ENCODE data around the gene ADAM29. TPM values are rescaled to one million over a fixed set of nuclear protein-coding genes. Genes with fewer than 3 reads are reported as not detected.
"Not testable (repeated sequence)": the region's sequence is repeated elsewhere in the genome, so short reads cannot be mapped to it uniquely, and the experiment has no call there.

ADAM29 gene
- total and polyA plus RNA-seq, 2 donors from 2014 or later, result not detected

- no peak for FAIRE-seq
These were observed 30.7 kb downstream of the ADAM29 start for GRCh38 chr4:174948826-174949225.

DNA sequence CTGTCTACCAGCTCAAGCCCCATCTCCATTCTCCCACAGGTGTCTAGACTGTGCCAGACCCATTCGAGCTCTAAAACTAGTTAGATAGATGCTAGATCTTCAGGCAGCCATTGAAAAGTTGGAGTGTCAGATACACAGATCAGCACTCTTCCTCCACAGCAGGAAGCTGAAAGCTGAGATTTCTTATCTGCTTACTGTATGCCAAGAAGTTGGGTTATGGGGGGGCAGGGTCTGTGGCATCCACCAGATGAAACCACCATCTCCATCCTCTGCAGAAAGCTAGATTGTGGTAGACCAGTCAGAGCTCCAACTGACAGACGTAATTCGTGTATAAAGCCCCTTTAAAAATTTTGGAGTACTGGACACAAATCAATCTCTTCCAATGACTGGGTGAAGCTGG is 54.8 kb downstream of the ADAM29 start:
- H3K27ac ChIP-seq (ENCODE audit: low read depth in 2 of 2, low read length in 2 of 2), result no peak overlapping the region
- no peaks in the 10 kb centered on the region for H3K9me3 ChIP-seq (ENCODE audit: control insufficient read depth in 2 of 3, insufficient read depth in 1 of 3, low read length in 3 of 3)
- no peak overlapping the region for H3K4me3 ChIP-seq (ENCODE audit: low read length in 3 of 3)
- no peaks in the 10 kb centered on the region for H3K27me3 ChIP-seq (ENCODE audit: control insufficient read depth, insufficient read depth, low read length)
- DNase-seq (no peak), FAIRE-seq (no peak)
- TF ChIP-seq, protein P1, sequence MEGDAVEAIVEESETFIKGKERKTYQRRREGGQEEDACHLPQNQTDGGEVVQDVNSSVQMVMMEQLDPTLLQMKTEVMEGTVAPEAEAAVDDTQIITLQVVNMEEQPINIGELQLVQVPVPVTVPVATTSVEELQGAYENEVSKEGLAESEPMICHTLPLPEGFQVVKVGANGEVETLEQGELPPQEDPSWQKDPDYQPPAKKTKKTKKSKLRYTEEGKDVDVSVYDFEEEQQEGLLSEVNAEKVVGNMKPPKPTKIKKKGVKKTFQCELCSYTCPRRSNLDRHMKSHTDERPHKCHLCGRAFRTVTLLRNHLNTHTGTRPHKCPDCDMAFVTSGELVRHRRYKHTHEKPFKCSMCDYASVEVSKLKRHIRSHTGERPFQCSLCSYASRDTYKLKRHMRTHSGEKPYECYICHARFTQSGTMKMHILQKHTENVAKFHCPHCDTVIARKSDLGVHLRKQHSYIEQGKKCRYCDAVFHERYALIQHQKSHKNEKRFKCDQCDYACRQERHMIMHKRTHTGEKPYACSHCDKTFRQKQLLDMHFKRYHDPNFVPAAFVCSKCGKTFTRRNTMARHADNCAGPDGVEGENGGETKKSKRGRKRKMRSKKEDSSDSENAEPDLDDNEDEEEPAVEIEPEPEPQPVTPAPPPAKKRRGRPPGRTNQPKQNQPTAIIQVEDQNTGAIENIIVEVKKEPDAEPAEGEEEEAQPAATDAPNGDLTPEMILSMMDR (IDR thresholded peaks at IDR 0.05; ENCODE audit: borderline replicate concordance, extremely low read depth, insufficient read depth), result no peak
- H3K4me1 ChIP-seq (ENCODE audit: control insufficient read depth in 2 of 3, insufficient read depth in 2 of 3, low read depth in 1 of 3, low read length in 3 of 3), result no peaks in the 10 kb centered on the region
- no peak overlapping the region for H3K9ac ChIP-seq (ENCODE audit: low read length in 3 of 3)
- no peaks in the 10 kb centered on the region for H3K36me3 ChIP-seq (ENCODE audit: control insufficient read depth in 2 of 3, insufficient read depth in 3 of 3, low read length in 3 of 3)
- intact Hi-C loops (cut with DNase I), result no loop called here

More at GRCh38 chr4:174948826-174949225, 30.7 kb downstream of the ADAM29 start:
- H3K27me3 ChIP-seq (ENCODE audit: control insufficient read depth, insufficient read depth, low read length), result no peaks in the 10 kb centered on the region
- H3K9ac ChIP-seq (ENCODE audit: low read length in 3 of 3), result no peak overlapping the region
- H3K9me3 ChIP-seq (ENCODE audit: control insufficient read depth in 2 of 3, insufficient read depth in 1 of 3, low read length in 3 of 3), result peaks cover 0 to 5% (median 0%) of the 10 kb centered on the region in 3 donors
- TF ChIP-seq, protein P1 (IDR thresholded peaks at IDR 0.05; ENCODE audit: borderline replicate concordance, extremely low read depth, insufficient read depth), result no peak
- peak in 1 of 5 donors; percentile 52 for DNase-seq
- no peaks in the 10 kb centered on the region for H3K36me3 ChIP-seq (ENCODE audit: control insufficient read depth in 2 of 3, insufficient read depth in 3 of 3, low read length in 3 of 3)
- H3K27ac ChIP-seq (ENCODE audit: low read depth in 2 of 2, low read length in 2 of 2), result no peak overlapping the region
- H3K4me1 ChIP-seq (ENCODE audit: control insufficient read depth in 2 of 3, insufficient read depth in 2 of 3, low read depth in 1 of 3, low read length in 3 of 3), result no peaks in the 10 kb centered on the region
- intact Hi-C loops (cut with DNase I), result no loop called here
- no peak overlapping the region for H3K4me3 ChIP-seq (ENCODE audit: low read length in 3 of 3)

DNA sequence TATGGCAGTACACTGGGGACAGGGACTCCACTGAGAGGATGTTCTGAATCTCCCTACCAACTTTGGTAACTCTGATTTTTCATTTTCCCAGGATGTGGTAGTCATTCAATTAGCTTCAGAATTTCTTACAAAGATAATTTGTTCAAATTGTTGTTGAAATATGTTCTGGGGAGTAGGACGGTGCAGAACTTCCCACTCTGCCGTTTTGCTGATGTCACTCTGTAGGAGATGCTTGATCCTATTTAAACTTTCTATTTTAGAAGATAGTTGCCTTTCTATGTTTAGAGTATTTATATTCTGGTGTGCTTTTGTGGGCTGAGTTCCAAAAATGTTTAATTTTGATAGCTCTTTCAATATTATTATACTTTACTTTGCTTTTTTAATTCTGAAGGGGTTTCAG is 55.2 kb downstream of the ADAM29 start:
- DNase-seq, result no peak
- no peak for FAIRE-seq
- Histone ChIP-seq H3K27me3 (ENCODE audit: control insufficient read depth, insufficient read depth, low read length) (no peaks in the 10 kb centered on the region), H3K4me1 (ENCODE audit: control insufficient read depth in 2 of 3, insufficient read depth in 2 of 3, low read depth in 1 of 3, low read length in 3 of 3) (no peaks in the 10 kb centered on the region), H3K4me3 (ENCODE audit: low read length in 3 of 3) (no peak overlapping the region), H3K27ac (ENCODE audit: low read depth in 2 of 2, low read length in 2 of 2) (no peak overlapping the region), H3K9me3 (ENCODE audit: control insufficient read depth in 2 of 3, insufficient read depth in 1 of 3, low read length in 3 of 3) (no peaks in the 10 kb centered on the region), H3K36me3 (ENCODE audit: control insufficient read depth in 2 of 3, insufficient read depth in 3 of 3, low read length in 3 of 3) (no peaks in the 10 kb centered on the region), H3K9ac (ENCODE audit: low read length in 3 of 3) (no peak overlapping the region)
- intact Hi-C loops (cut with DNase I), result no loop called here
- TF ChIP-seq, protein P1 (IDR thresholded peaks at IDR 0.05; ENCODE audit: borderline replicate concordance, extremely low read depth, insufficient read depth), result no peak

- no peak overlapping the region for H3K4me3 ChIP-seq (ENCODE audit: low read length in 3 of 3)
- H3K27ac ChIP-seq (ENCODE audit: low read depth in 2 of 2, low read length in 2 of 2), result no peak overlapping the region
- intact Hi-C loops (cut with DNase I), result no loop called here
- TF ChIP-seq, protein P1 (IDR thresholded peaks at IDR 0.05; ENCODE audit: borderline replicate concordance, extremely low read depth, insufficient read depth), result no peak
- no peak for DNase-seq
- H3K36me3 ChIP-seq (ENCODE audit: control insufficient read depth in 2 of 3, insufficient read depth in 3 of 3, low read length in 3 of 3), result no peaks in the 10 kb centered on the region
- no peaks in the 10 kb centered on the region for H3K9me3 ChIP-seq (ENCODE audit: control insufficient read depth in 2 of 3, insufficient read depth in 1 of 3, low read length in 3 of 3)
- no peaks in the 10 kb centered on the region for H3K4me1 ChIP-seq (ENCODE audit: control insufficient read depth in 2 of 3, insufficient read depth in 2 of 3, low read depth in 1 of 3, low read length in 3 of 3)
- no peak for FAIRE-seq
- H3K9ac ChIP-seq (ENCODE audit: low read length in 3 of 3), result no peak overlapping the region
- no peaks in the 10 kb centered on the region for H3K27me3 ChIP-seq (ENCODE audit: control insufficient read depth, insufficient read depth, low read length)
These were observed 65.1 kb downstream of the ADAM29 start for GRCh38 chr4:174983128-174983750.

- DNase-seq; H3K4me1 ChIP-seq (ENCODE audit: control insufficient read depth in 2 of 3, insufficient read depth in 2 of 3, low read depth in 1 of 3, low read length in 3 of 3); FAIRE-seq; H3K9me3 ChIP-seq (ENCODE audit: control insufficient read depth in 2 of 3, insufficient read depth in 1 of 3, low read length in 3 of 3); H3K9ac ChIP-seq (ENCODE audit: low read length in 3 of 3); H3K36me3 ChIP-seq (ENCODE audit: control insufficient read depth in 2 of 3, insufficient read depth in 3 of 3, low read length in 3 of 3); H3K4me3 ChIP-seq (ENCODE audit: low read length in 3 of 3); H3K27ac ChIP-seq (ENCODE audit: low read depth in 2 of 2, low read length in 2 of 2); intact Hi-C loops (cut with DNase I); H3K27me3 ChIP-seq (ENCODE audit: control insufficient read depth, insufficient read depth, low read length): not testable (repeated sequence)
These were observed 65.7 kb downstream of the ADAM29 start for GRCh38 chr4:174983870-174984269.

Data from kidney (tissue), 14 donors.